ENCODE measurements around the gene POLD2.

Gene POLD2

GRCh38 chr7:44152971-44153947, 29.9 kb upstream of the POLD2 start:
- H3K36me3 ChIP-seq (replicated peaks in 1 of 2; ENCODE audit: control insufficient read depth in 2 of 2, insufficient read depth in 2 of 2, low read length in 2 of 2), result no peaks in the 10 kb centered on the region
- no peaks in the 10 kb centered on the region for H3K79me1 ChIP-seq (ENCODE audit: low read depth, low read length)
- H3K4ac ChIP-seq (ENCODE audit: low read length), result no peak overlapping the region
- H3K18ac ChIP-seq (ENCODE audit: low read length), result peak overlapping the region; percentile 11
- H2BK5ac ChIP-seq (ENCODE audit: low read length), result no peak overlapping the region
- H2AK5ac ChIP-seq (ENCODE audit: low read depth, low read length), result no peak overlapping the region
- H2BK12ac ChIP-seq (ENCODE audit: low read length), result no peak overlapping the region
- H3K27ac ChIP-seq (replicated peaks; ENCODE audit: low read length), result no peak overlapping the region
- no peak overlapping the region for H3K4me3 ChIP-seq (ENCODE audit: low read length in 2 of 2)
- no peak overlapping the region for H3K4me2 ChIP-seq (ENCODE audit: insufficient read depth, low read length, poor library complexity, severe bottlenecking)
- H2BK15ac ChIP-seq (ENCODE audit: low read length), result no peak overlapping the region
- H3K27me3 ChIP-seq (ENCODE audit: control insufficient read depth in 3 of 3, insufficient read depth in 3 of 3, low read depth in 1 of 3, low read length in 3 of 3), result peaks cover 0 to 87% (median 0%) of the 10 kb centered on the region in 3 experiments
- no peak overlapping the region for H3K9ac ChIP-seq (ENCODE audit: low read depth, low read length, poor library complexity)
- H2BK120ac ChIP-seq (ENCODE audit: low read depth, low read length), result no peak overlapping the region
- WGBS, 2 donors (ENCODE audit: extremely low coverage in 2 of 2, insufficient read length in 2 of 2, insufficient replicate concordance in 1 of 2), result no CpG with 5 or more reads among the region's 22 CpGs
- peaks cover 0 to 6% of the 10 kb centered on the region in 2 donors for H3K4me1 ChIP-seq (ENCODE audit: control insufficient read depth in 2 of 2, insufficient read depth in 1 of 2, low read depth in 1 of 2, low read length in 2 of 2)
- no peak overlapping the region for H3K14ac ChIP-seq (ENCODE audit: low read length)
- no peak overlapping the region for H2AFZ ChIP-seq (ENCODE audit: low read length)
- H4K91ac ChIP-seq (ENCODE audit: low read depth, low read length, poor library complexity), result no peak overlapping the region
- DNase-seq (ENCODE audit: low spot score), result no peak
- peak overlapping the region; percentile 60 for H3K23ac ChIP-seq (ENCODE audit: low read depth, low read length, poor library complexity)
- no peak overlapping the region for H4K8ac ChIP-seq (ENCODE audit: low read depth, low read length)
- H3K9me3 ChIP-seq (replicated peaks in 1 of 2; ENCODE audit: control insufficient read depth in 2 of 2, insufficient read depth in 1 of 2, low read depth in 1 of 2, low read length in 2 of 2), result no peaks in the 10 kb centered on the region

GRCh38 chr7:44151956-44152355, 28.6 kb upstream of the POLD2 start:
- no peak overlapping the region for H3K4me3 ChIP-seq (ENCODE audit: low read length in 2 of 2)
- H4K91ac ChIP-seq (ENCODE audit: low read depth, low read length, poor library complexity), result no peak overlapping the region

GRCh38 chr7:44150966-44151941, 27.9 kb upstream of the POLD2 start:
- Histone ChIP-seq H2AFZ (ENCODE audit: low read length) (no peak overlapping the region), H3K9me3 (replicated peaks in 1 of 2; ENCODE audit: control insufficient read depth in 2 of 2, insufficient read depth in 1 of 2, low read depth in 1 of 2, low read length in 2 of 2) (no peaks in the 10 kb centered on the region), H2BK5ac (ENCODE audit: low read length) (no peak overlapping the region), H2BK12ac (ENCODE audit: low read length) (peak overlapping the region; percentile 11), H3K4me3 (ENCODE audit: low read length in 2 of 2) (no peak overlapping the region), H3K4ac (ENCODE audit: low read length) (no peak overlapping the region), H3K14ac (ENCODE audit: low read length) (no peak overlapping the region), H2BK15ac (ENCODE audit: low read length) (peak overlapping the region; percentile 35), H4K8ac (ENCODE audit: low read depth, low read length) (no peak overlapping the region), H3K36me3 (replicated peaks in 1 of 2; ENCODE audit: control insufficient read depth in 2 of 2, insufficient read depth in 2 of 2, low read length in 2 of 2) (no peaks in the 10 kb centered on the region), H3K4me2 (ENCODE audit: insufficient read depth, low read length, poor library complexity, severe bottlenecking) (no peak overlapping the region), H3K27ac (replicated peaks; ENCODE audit: low read length) (no peak overlapping the region), H3K79me1 (ENCODE audit: low read depth, low read length) (no peaks in the 10 kb centered on the region), H3K23ac (ENCODE audit: low read depth, low read length, poor library complexity) (no peak overlapping the region), H3K4me1 (ENCODE audit: control insufficient read depth in 2 of 2, insufficient read depth in 1 of 2, low read depth in 1 of 2, low read length in 2 of 2) (peaks cover 2 to 9% of the 10 kb centered on the region in 2 donors), H2BK120ac (ENCODE audit: low read depth, low read length) (no peak overlapping the region), H2AK5ac (ENCODE audit: low read depth, low read length) (peak overlapping the region; percentile 17), H3K18ac (ENCODE audit: low read length) (peak overlapping the region; percentile 52), H4K91ac (ENCODE audit: low read depth, low read length, poor library complexity) (no peak overlapping the region), H3K9ac (ENCODE audit: low read depth, low read length, poor library complexity) (no peak overlapping the region), H3K27me3 (ENCODE audit: control insufficient read depth in 3 of 3, insufficient read depth in 3 of 3, low read depth in 1 of 3, low read length in 3 of 3) (peaks cover 0 to 88% (median 2%) of the 10 kb centered on the region in 3 experiments)
- DNase-seq (ENCODE audit: low spot score), result no peak
- WGBS, 2 donors (ENCODE audit: extremely low coverage in 2 of 2, insufficient read length in 2 of 2, insufficient replicate concordance in 1 of 2), result no CpG with 5 or more reads among the region's 16 CpGs

More at GRCh38 chr7:44151956-44152355, 28.6 kb upstream of the POLD2 start:
- Histone ChIP-seq H2BK5ac (ENCODE audit: low read length) (no peak overlapping the region), H3K14ac (ENCODE audit: low read length) (peak overlapping the region; percentile 14), H2BK15ac (ENCODE audit: low read length) (peak overlapping the region; percentile 15), H3K9me3 (replicated peaks in 1 of 2; ENCODE audit: control insufficient read depth in 2 of 2, insufficient read depth in 1 of 2, low read depth in 1 of 2, low read length in 2 of 2) (no peaks in the 10 kb centered on the region), H3K18ac (ENCODE audit: low read length) (no peak overlapping the region), H3K36me3 (replicated peaks in 1 of 2; ENCODE audit: control insufficient read depth in 2 of 2, insufficient read depth in 2 of 2, low read length in 2 of 2) (no peaks in the 10 kb centered on the region), H4K8ac (ENCODE audit: low read depth, low read length) (no peak overlapping the region), H2AFZ (ENCODE audit: low read length) (no peak overlapping the region), H3K79me1 (ENCODE audit: low read depth, low read length) (no peaks in the 10 kb centered on the region), H3K4me1 (ENCODE audit: control insufficient read depth in 2 of 2, insufficient read depth in 1 of 2, low read depth in 1 of 2, low read length in 2 of 2) (peaks cover 0 to 5% of the 10 kb centered on the region in 2 donors), H2BK120ac (ENCODE audit: low read depth, low read length) (no peak overlapping the region), H3K27me3 (ENCODE audit: control insufficient read depth in 3 of 3, insufficient read depth in 3 of 3, low read depth in 1 of 3, low read length in 3 of 3) (peaks cover 0 to 88% (median 0%) of the 10 kb centered on the region in 3 experiments), H3K4ac (ENCODE audit: low read length) (no peak overlapping the region), H2BK12ac (ENCODE audit: low read length) (no peak overlapping the region), H3K9ac (ENCODE audit: low read depth, low read length, poor library complexity) (no peak overlapping the region), H3K23ac (ENCODE audit: low read depth, low read length, poor library complexity) (peak overlapping the region; percentile 62), H2AK5ac (ENCODE audit: low read depth, low read length) (peak overlapping the region; percentile 17), H3K27ac (replicated peaks; ENCODE audit: low read length) (no peak overlapping the region), H3K4me2 (ENCODE audit: insufficient read depth, low read length, poor library complexity, severe bottlenecking) (no peak overlapping the region)
- no peak for DNase-seq (ENCODE audit: low spot score)
- no CpG with 5 or more reads among the region's 9 CpGs for WGBS, 2 donors (ENCODE audit: extremely low coverage in 2 of 2, insufficient read length in 2 of 2, insufficient replicate concordance in 1 of 2)

Measured in neuronal stem cell (in vitro differentiated cells).